ENCODE results near the gene CCDC68. TPM values are rescaled to one million over a fixed set of nuclear protein-coding genes. Genes with fewer than 3 reads are reported as not detected.

CCDC68 gene
- total RNA-seq, 1 experiment from 2014 or later: not detected

GRCh38 chr18:54906331-54907185 is 52.7 kb downstream of the CCDC68 start:
- Histone ChIP-seq H3K4me3 (ENCODE audit: low read depth, low read length, poor library complexity, severe bottlenecking) (no peak overlapping the region), H3K36me3 (ENCODE audit: insufficient read depth, low read length, poor library complexity, severe bottlenecking) (no peaks in the 10 kb centered on the region), H3K9me3 (ENCODE audit: low read depth, low read length, poor library complexity, severe bottlenecking) (no peaks in the 10 kb centered on the region), H3K27ac (ENCODE audit: low read depth, low read length, poor library complexity, severe bottlenecking) (no peak overlapping the region), H3K4me1 (ENCODE audit: insufficient read depth, low read length, poor library complexity, severe bottlenecking) (no peaks in the 10 kb centered on the region), H3K27me3 (replicated peaks; ENCODE audit: insufficient read depth, low read depth, low read length, poor library complexity) (peaks cover 7% of the 10 kb centered on the region)
- DNase-seq (ENCODE audit: low spot score): no peak
- ChIA-PET CTCF (no interaction called here), POLR2A (ENCODE audit: low non-redundant PET) (no interaction called here)
- TF ChIP-seq EZH2 (IDR thresholded peaks at IDR 0.05; ENCODE audit: borderline replicate concordance, low read depth, low read length, poor library complexity, severe bottlenecking) (no peak), CTCF (conservative IDR thresholded peaks at IDR 0.05; ENCODE audit: low read depth, low read length) (no peak)
- no TSS peak for BruUV-seq (replicated peaks)
- intact Hi-C loops (cut with micrococcal nuclease; ENCODE audit: unreplicated experiment): no loop called here

GRCh38 chr18:54905629-54906028 is 53.6 kb downstream of the CCDC68 start:
- intact Hi-C loops (cut with micrococcal nuclease; ENCODE audit: unreplicated experiment): no loop called here
- no peaks in the 10 kb centered on the region for H3K4me1 ChIP-seq (ENCODE audit: insufficient read depth, low read length, poor library complexity, severe bottlenecking)
- TF ChIP-seq EZH2 (IDR thresholded peaks at IDR 0.05; ENCODE audit: borderline replicate concordance, low read depth, low read length, poor library complexity, severe bottlenecking) (no peak), CTCF (conservative IDR thresholded peaks at IDR 0.05; ENCODE audit: low read depth, low read length) (no peak)
- H3K27ac ChIP-seq (ENCODE audit: low read depth, low read length, poor library complexity, severe bottlenecking): no peak overlapping the region
- no peaks in the 10 kb centered on the region for H3K9me3 ChIP-seq (ENCODE audit: low read depth, low read length, poor library complexity, severe bottlenecking)
- ChIA-PET CTCF (no interaction called here), POLR2A (ENCODE audit: low non-redundant PET) (interaction anchor here (0.6 kb wide), 1 partner anchor 65 kb away, joined by 9 read pairs; no protein-coding TSS in a partner anchor)
- DNase-seq (ENCODE audit: low spot score): no peak
- no peaks in the 10 kb centered on the region for H3K36me3 ChIP-seq (ENCODE audit: insufficient read depth, low read length, poor library complexity, severe bottlenecking)
- peaks cover 7% of the 10 kb centered on the region for H3K27me3 ChIP-seq (replicated peaks; ENCODE audit: insufficient read depth, low read depth, low read length, poor library complexity)
- BruUV-seq (replicated peaks): no TSS peak
- H3K4me3 ChIP-seq (ENCODE audit: low read depth, low read length, poor library complexity, severe bottlenecking): no peak overlapping the region

- no peak for TF ChIP-seq CTCF (conservative IDR thresholded peaks at IDR 0.05; ENCODE audit: low read depth, low read length)
- TF ChIP-seq EZH2 (IDR thresholded peaks at IDR 0.05; ENCODE audit: borderline replicate concordance, low read depth, low read length, poor library complexity, severe bottlenecking): no peak
- intact Hi-C loops (cut with micrococcal nuclease; ENCODE audit: unreplicated experiment): no loop called here
- H3K27ac ChIP-seq (ENCODE audit: low read depth, low read length, poor library complexity, severe bottlenecking): no peak overlapping the region
- CTCF ChIA-PET: no interaction called here
- POLR2A ChIA-PET (ENCODE audit: low non-redundant PET): no interaction called here
- H3K27me3 ChIP-seq (replicated peaks; ENCODE audit: insufficient read depth, low read depth, low read length, poor library complexity): peaks cover 7% of the 10 kb centered on the region
- no peaks in the 10 kb centered on the region for H3K4me1 ChIP-seq (ENCODE audit: insufficient read depth, low read length, poor library complexity, severe bottlenecking)
- BruUV-seq (replicated peaks): no TSS peak
- H3K4me3 ChIP-seq (ENCODE audit: low read depth, low read length, poor library complexity, severe bottlenecking): no peak overlapping the region
- DNase-seq (ENCODE audit: low spot score): no peak
- H3K36me3 ChIP-seq (ENCODE audit: insufficient read depth, low read length, poor library complexity, severe bottlenecking): no peaks in the 10 kb centered on the region
- H3K9me3 ChIP-seq (ENCODE audit: low read depth, low read length, poor library complexity, severe bottlenecking): no peaks in the 10 kb centered on the region
These were observed 54.7 kb downstream of the CCDC68 start for GRCh38 chr18:54904581-54904980.

Measured in A673 (cell line).